ENCODE measurements around the gene CD101. TPM values are rescaled to one million over a fixed set of nuclear protein-coding genes. Genes with fewer than 3 reads are reported as not detected.

Gene CD101
- total RNA-seq, 1 experiment from 2014 or later = 1.8 TPM

- no peaks in the 10 kb centered on the region for H3K79me1 ChIP-seq (ENCODE audit: insufficient read depth, low read depth, low read length, poor library complexity, severe bottlenecking)
- H2BK5ac ChIP-seq (ENCODE audit: insufficient read length, low read length) = no peak overlapping the region
- peaks cover 2 to 10% of the 10 kb centered on the region in 2 experiments; a peak in 3 of 4 replicates for H3K4me1 Mint-ChIP-seq
- H3K4me2 ChIP-seq (ENCODE audit: insufficient read depth, insufficient read length, low read length) = no peak overlapping the region
- H3T11ph ChIP-seq (ENCODE audit: low read length) = no peak overlapping the region
- no CpG with 5 or more reads among the region's 5 CpGs for WGBS (ENCODE audit: extremely low coverage, insufficient read length, low lambda C conversion rate)
- H2AK5ac ChIP-seq (ENCODE audit: insufficient read length, low read length) = no peak overlapping the region
- H3K27me3 ChIP-seq (ENCODE audit: insufficient read depth, low read length) = no peaks in the 10 kb centered on the region
- no peaks in the 10 kb centered on the region for H3K4me1 ChIP-seq (ENCODE audit: insufficient read depth, low read length)
- no peak overlapping the region for H3K27ac ChIP-seq (ENCODE audit: insufficient read length, low read depth, low read length)
- H3K27me3 Mint-ChIP-seq (ENCODE audit: low read depth) = no peaks in the 10 kb centered on the region
- H3K4ac ChIP-seq (ENCODE audit: low read depth, low read length) = no peak overlapping the region
- H3K4me3 Mint-ChIP-seq = no peak overlapping the region
- H3K9me3 ChIP-seq (ENCODE audit: control insufficient read depth, low read depth, low read length) = no peaks in the 10 kb centered on the region
- H4K20me1 ChIP-seq (ENCODE audit: control insufficient read depth, insufficient read depth, insufficient read length) = no peaks in the 10 kb centered on the region
- H3K79me2 ChIP-seq (ENCODE audit: insufficient read depth, low read length) = no peaks in the 10 kb centered on the region
- no peak overlapping the region for H2BK20ac ChIP-seq (ENCODE audit: low read depth, low read length, poor library complexity, severe bottlenecking)
- H4K5ac ChIP-seq (ENCODE audit: insufficient read length, low read depth, low read length) = no peak overlapping the region
- H3K23ac ChIP-seq (ENCODE audit: insufficient read length, low read depth, low read length) = no peak overlapping the region
- no peak overlapping the region for H3K9ac ChIP-seq (ENCODE audit: extremely low read depth, insufficient read length, low read length)
- H3K27ac Mint-ChIP-seq = no peak overlapping the region
- H2BK120ac ChIP-seq (ENCODE audit: low read depth, low read length, poor library complexity, severe bottlenecking) = no peak overlapping the region
- H4K8ac ChIP-seq (replicated peaks; ENCODE audit: insufficient read length, low read depth, low read length) = no peak overlapping the region
- no peaks in the 10 kb centered on the region for H3K36me3 Mint-ChIP-seq (ENCODE audit: insufficient read depth in 1 of 3, low read depth in 3 of 3)
- no peak overlapping the region for H4K91ac ChIP-seq (ENCODE audit: insufficient read length, low read depth, low read length)
- TF ChIP-seq, protein P1, sequence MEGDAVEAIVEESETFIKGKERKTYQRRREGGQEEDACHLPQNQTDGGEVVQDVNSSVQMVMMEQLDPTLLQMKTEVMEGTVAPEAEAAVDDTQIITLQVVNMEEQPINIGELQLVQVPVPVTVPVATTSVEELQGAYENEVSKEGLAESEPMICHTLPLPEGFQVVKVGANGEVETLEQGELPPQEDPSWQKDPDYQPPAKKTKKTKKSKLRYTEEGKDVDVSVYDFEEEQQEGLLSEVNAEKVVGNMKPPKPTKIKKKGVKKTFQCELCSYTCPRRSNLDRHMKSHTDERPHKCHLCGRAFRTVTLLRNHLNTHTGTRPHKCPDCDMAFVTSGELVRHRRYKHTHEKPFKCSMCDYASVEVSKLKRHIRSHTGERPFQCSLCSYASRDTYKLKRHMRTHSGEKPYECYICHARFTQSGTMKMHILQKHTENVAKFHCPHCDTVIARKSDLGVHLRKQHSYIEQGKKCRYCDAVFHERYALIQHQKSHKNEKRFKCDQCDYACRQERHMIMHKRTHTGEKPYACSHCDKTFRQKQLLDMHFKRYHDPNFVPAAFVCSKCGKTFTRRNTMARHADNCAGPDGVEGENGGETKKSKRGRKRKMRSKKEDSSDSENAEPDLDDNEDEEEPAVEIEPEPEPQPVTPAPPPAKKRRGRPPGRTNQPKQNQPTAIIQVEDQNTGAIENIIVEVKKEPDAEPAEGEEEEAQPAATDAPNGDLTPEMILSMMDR (conservative IDR thresholded peaks at IDR 0.05) = no peak
- H2BK12ac ChIP-seq (ENCODE audit: insufficient read length, low read depth, low read length) = no peak overlapping the region
- no peak overlapping the region for H3K14ac ChIP-seq (ENCODE audit: insufficient read depth, low read length)
- no peak overlapping the region for H2BK15ac ChIP-seq (ENCODE audit: low read depth, low read length)
- no peak overlapping the region for H3K56ac ChIP-seq (ENCODE audit: insufficient read length, low read depth, low read length)
- H2AFZ ChIP-seq (ENCODE audit: low read length) = no peak overlapping the region
- no peaks in the 10 kb centered on the region for H3K9me3 Mint-ChIP-seq
- no peak overlapping the region for H3K18ac ChIP-seq (ENCODE audit: insufficient read length, low read depth, low read length)
- no peak for DNase-seq
- H3K23me2 ChIP-seq (ENCODE audit: insufficient read length, low read depth, low read length, poor library complexity, severe bottlenecking) = no peaks in the 10 kb centered on the region
Observed at GRCh38 chr1:117049857-117050256, 48.3 kb downstream of the CD101 start.

Data from H9 (cell line).